Stimulated activated CD4-positive, alpha-beta T cell treated with anti-CD3 and anti-CD28 coated beads, Interleukin-12 subunit alpha, Interleukin-12 subunit beta, amount 100 ng/mL, for 48 hours (primary cell): Measurements from ENCODE around the gene ADCY4.
"Not testable (repeated sequence)": the region's sequence is repeated elsewhere in the genome, so short reads cannot be mapped to it uniquely, and the experiment has no call there.

Experiments used
- DNase-seq, 3 donors: peaks; one replicate each; pipeline ENCODE4 v3.0.0-alpha.2; 2020; ENCODE audit warnings: low read depth in 2 of 3, low spot score in 1 of 3

Gene ADCY4

DNA sequence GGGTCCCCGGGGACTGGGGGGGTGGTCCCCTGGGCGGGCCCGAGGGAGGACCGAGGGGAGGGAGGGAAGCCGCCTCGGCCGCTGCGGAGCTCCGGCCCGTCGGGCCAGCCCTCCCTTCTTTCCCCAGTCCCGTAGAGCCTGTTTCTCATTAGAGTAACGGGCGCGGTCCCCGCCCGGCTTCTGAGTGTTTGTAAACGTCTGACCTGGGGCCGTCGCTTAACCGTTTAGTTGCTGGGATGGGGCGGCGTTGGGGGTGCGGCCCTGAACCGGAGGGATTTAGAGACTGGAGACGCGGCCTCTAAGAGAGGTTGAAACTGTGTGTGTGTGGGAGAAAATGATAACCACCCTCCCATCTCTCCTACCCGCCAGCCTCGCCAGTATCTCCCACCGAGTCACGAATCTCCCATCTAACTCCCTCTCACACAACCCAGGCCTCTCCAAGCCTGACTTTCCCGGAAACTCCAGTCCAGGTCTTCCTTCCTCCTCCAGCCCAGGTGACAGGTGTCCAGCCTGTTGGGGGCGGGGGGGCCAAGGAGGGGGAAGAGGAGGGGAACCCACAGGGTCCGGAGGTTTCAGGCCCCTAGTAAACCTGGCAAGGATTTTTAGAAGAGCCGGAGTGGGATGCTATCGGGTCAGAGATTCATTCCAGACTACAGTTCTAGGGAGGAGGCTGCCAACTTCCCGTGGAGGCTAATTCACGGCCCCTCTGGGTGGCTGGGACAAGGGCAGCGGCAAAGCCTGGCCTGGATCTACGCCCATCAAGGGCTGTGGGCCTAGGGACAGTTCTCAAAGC is 32.0 kb upstream of the ADCY4 start:
- DNase-seq, result peak in 2 of 3 donors; percentile 8

DNA sequence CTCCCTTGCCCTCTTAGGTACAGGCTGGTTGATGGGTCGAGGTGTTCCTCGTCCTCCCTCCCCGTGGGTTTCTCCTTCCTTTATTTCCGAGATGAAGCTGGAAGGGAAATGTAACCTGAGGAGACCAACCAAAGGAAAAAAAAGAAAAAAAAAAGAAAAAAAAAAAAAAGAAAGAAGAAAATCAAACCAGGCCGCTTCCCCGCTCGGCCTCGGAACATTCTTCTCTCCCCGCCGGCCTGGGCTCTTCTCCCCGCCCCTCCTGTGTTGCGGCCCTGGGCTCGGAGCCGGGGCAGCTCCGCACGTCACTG is 31.5 kb upstream of the ADCY4 start:
- no peak for DNase-seq

DNA sequence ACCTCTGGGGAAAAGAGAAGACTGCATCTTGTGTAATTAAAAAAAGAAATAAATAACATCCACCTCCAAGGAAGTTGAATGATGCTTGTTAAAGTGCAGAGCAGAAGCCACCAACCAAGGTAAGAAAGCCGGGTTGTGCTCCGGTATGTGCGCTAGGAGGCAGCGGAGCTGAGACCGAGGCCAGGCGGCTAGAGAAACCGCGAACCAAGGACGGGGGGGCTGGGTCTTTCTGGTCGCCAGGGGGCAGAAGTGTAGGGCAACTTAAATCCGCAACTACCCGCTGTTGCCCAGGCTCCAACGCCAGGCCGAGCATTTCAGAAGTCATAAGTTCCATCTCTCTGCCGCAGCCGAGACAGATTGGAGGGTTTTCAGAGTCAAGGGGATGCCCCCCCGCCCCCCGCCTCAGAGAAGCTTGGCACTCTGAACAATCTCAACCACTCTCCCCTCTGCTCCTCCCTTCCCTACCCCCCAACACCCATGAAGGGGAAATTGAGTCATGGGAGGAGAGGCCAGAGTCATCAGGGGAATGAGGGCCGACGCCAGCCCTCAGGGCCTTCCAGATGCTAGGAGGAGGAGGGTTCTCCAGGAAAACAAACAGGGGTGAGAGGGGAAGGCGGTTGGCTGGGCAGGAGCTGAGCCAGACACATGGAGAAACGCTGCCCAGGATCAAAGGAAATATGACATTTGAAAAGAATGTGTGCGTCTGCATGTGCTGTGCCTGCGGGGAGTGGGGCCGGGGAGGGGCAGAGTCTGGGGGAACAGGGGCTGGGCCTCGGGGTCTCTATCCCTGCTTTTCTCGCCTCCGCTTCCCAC is 30.9 kb upstream of the ADCY4 start:
- DNase-seq, result peak; percentile 52 to 69 (median 56)

DNA sequence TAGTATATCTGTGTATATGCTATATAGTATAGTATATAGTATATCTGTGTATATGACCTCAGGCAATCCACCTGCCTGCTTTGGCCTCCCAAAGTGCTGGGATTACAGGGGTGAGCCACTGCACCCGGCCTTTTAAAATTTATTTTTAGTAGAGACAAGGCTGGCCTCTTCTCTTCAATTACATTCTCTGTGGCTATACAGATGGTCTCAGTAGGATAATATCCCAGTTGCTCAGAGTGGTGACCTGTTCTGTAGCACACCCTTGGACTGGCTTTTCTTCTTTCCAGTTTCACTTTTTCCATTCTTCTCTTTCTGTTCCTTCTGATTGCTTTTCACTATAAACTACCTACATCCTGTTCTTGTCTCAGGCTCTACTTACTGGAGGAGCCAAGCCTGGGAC is 30.0 kb upstream of the ADCY4 start:
- no peak for DNase-seq

DNA sequence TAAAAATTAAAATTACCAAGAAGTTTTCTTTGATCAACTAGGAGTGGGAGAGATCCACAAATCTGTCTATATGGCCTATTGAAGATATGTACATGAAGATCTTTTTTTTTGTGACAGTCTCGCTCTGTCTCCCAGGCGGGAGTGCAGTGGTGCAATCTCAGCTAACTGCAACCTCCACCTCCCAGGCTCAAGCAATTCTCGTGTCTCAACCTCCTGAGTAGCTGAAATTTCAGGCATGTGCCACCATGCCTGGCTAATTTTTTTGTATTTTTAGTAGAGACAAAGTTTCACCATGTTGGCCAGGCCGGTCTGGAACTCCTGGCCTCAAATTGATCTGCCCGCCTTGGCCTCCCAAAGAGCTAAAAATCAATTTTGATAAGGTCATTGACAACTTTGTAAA is 28.5 kb upstream of the ADCY4 start:
- no peak for DNase-seq

DNA sequence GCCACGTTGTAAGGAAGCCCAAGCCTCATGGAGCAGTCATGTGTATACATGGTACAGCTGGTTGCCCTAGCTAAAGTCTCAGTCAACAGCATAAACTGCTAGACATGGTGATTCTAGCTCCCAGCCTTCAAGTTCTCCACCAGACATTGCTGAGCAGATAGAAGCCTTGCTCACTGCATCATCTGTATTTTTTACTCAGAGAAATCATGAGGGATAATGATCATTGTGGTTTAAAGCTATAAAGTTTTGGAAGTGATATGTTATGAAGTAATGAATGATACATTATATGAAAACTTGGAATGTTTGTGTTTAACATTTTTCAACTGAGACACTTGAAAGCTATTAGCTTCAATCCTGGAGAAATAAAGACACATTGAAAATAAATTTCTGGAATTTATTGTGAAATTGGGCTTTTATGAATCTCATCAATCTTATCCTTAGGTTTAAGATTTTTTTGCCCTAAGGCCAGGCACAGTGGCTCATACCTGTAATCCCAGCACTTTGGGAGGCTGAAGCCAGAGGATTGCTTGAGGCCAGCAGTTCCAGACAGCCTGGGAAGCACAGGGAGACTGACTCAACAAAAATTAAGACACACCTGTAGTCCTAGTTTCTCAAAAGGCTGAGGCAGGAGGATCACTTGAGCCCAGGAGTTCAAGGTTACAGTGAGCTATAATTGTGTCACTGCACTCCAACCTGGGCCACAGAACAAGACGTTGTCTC is 27.5 kb upstream of the ADCY4 start:
- no peak for DNase-seq

DNA sequence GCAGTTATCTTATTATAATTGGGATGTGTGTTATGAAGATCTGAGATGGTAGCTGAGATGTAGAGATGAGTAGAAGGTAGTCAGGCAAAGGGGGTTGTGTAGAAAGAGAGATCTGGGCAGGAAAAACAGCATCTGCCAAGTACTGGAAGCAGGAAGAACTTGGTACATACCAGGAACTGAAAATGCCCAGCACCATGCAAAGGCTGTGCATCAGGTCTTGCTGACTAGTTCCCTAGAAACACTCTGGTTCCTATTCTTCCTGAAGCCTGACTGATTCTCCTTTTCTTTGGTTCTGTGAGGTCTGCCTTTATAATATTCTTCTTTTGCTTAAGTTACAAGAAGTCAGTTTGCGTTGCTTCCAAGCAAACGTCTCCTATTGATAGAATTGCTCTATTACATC is 26.5 kb upstream of the ADCY4 start:
- no peak for DNase-seq

DNA sequence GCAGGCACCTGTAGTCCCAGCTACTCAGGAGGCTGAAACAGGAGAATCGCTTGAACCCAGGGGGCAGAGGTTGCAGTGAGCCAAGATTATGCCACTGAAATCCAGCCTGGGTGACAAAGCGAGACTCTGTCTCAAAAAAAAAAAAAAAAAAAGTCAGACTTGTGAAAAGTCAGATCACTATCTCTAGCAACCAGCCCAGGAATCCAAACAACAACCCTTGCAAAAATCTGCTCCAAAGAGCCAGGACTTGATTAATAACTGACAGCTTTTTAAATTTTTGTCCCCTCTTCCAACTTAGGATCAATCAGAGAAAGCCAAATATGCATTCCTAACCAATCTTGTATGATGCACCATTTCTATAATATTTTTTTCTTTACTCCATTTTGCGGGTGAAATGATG is 25.4 kb upstream of the ADCY4 start:
- DNase-seq, result no peak

DNA sequence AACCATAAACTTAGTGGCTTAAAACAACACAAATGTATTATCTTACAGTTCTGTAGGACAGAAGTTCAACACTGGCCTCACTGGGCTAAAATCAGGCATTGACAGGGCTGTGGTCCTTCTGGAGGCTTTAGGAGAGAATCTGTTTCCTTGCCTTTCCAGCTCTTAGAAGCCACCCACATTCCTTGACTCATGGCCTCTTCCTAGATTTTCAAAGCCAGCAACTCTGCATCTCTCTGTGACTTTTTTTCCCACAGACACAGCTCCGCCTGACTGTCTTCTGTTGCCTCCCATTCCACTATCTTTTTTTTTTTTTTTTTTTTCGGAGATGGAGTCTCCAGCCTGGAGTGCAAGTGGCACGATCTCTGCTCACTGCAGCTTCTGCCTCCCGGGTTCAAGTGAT is 21.3 kb upstream of the ADCY4 start:
- no peak for DNase-seq

DNA sequence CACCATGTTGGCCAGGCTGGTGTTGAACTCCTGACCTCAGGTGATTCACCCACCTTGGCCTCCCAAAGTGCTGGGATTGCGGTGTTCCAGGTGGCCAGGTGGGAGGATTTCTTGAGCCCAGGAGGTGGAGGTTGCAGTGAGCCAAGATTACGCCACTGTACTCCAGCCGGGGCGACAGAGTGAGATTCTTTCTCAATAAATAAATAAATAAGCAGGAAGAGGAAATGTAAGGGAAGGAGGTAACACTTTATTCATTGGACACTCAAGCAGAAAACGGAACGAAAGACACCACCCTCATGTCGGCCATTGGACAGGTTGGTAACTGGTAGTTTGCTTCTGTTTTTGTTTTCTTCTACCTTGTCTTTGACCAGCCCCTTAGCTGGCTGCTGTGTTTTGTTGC is 20.1 kb upstream of the ADCY4 start:
- DNase-seq, result no peak

DNA sequence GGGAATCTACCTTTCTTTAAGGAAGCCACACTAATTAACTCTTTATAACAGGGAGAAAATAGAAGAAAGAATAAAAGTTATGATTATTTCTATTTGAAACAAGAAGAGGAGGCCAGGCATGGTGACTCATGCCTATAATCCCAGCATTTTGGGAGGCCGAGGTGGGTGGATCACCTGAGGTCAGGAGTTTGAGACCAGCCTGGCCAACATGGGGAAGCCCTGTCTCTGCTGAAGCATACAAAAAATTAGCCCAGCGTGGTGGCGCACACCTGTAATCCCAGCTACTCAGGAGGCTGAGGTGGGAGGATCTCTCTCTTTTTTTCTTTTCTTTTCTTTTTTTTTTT is 19.6 kb upstream of the ADCY4 start:
- not testable (repeated sequence) for DNase-seq

DNA sequence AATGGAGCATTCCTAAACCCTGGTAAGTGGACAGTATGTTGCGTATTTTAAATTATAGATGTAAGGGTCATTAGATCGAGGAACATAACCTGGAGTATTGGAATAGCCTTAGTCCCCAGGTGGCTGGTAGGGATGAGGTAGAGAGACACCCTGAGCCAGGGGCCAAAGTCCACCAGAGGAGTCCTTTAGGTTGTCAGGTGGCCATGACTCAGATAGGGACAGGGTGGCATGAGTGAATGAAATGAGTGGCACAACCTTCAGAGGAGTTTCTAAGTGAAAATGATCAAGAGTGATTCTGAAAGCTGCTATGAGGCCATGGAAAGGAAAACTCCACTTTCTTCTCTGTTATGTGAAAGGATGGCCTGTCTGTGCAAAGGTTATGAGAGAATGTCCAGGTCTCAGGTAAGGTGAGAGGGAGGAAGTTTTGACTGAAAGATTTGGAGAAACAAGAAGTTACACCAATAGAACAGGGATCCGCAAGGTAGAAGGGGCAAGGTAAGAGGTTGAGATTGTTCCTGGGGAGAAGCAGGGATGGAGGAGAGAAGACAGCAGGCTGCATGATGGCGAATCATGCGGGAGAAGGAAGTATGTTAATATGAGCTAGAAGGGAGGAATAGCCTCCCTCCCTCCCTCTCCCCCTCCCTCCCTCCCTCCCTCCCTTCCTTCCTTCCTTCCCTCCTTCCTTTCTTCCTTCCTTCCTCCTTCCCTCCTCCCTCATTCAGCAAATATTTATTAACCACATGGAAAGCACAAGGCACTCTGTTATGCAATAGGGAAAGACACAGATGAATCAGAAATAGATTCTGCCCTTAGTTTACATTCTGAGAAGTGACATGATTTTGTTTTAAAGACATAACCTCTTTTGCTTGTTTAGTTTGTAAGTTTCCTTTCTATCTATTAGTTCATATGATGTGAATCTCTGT is 18.9 kb upstream of the ADCY4 start:
- no peak for DNase-seq

DNA sequence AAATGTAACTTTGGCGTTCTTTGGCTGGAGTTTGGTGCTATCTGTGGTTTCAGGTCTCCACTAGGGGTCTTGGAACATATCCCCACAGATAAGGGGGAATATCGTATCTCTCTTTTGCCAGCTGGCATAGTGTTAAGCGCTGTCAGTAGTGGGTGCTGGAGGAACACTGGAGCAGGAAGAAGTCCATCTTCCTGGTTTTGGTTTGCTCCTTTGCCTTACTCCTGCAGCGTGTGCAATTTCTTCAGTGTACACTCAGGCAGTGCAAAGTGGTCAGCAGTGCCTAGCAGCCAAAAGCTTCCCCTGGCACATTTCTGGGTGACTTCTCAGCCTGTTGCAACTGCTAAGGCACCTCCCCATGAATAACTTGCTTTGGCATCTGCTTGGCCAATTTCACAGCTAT is 16.6 kb upstream of the ADCY4 start:
- DNase-seq, result no peak

DNA sequence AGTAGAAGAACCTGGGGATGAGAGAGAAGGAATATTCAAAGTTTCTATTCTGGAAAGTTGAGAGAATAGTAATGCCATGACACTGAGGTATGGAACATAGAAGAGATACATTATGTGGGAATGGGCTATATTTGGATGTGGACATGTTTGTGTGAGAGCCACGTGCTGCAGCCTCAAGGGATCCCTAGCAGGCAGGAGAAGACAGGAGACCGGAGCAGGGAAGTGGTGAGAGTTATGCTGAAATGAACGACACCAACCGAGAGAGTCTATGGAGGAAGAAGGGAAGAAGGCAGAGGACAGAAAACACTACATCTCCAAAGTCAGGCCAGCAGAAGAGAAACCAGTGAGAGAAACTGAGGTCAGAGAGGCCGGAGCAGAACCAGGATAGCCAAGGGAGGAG is 14.9 kb upstream of the ADCY4 start:
- DNase-seq, result no peak

DNA sequence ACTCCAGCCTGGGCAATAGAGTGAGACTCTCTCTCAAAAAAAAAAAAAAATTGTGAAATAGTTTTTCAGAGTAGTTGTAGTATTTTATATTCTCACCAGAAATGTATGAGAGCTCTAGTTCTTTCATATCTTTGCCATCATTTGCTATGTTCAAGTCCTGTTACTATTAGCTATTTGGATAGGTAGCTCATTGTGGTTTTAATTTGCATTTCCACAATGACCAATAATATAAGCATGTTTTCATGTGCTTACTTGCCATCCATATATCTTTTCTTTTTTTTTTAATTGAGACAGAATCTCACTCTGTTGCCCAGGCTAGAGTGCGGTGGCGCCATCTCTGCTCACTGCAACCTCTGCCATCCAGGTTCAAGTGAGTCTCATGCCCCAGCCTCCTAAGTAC is 13.3 kb upstream of the ADCY4 start:
- DNase-seq, result no peak

DNA sequence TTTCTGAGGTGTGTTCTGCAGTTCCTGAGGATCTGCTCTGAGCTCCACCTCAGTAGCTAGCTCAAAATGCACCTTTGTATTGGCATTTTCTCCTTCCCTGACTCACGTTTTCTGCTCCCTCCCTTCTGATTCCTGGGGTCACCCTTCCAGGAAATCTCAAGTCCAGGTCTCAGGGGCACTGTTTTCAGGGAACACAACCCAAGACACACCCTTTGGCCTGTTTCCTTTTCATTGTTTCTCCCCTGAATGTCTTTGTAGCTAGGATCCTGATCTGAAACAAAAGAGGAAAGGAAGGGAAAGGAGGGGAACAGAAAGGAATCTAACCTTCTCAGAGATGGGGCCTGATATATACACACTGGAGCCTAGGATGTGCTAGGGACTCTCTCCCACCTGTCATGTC is 12.3 kb upstream of the ADCY4 start:
- no peak for DNase-seq

DNA sequence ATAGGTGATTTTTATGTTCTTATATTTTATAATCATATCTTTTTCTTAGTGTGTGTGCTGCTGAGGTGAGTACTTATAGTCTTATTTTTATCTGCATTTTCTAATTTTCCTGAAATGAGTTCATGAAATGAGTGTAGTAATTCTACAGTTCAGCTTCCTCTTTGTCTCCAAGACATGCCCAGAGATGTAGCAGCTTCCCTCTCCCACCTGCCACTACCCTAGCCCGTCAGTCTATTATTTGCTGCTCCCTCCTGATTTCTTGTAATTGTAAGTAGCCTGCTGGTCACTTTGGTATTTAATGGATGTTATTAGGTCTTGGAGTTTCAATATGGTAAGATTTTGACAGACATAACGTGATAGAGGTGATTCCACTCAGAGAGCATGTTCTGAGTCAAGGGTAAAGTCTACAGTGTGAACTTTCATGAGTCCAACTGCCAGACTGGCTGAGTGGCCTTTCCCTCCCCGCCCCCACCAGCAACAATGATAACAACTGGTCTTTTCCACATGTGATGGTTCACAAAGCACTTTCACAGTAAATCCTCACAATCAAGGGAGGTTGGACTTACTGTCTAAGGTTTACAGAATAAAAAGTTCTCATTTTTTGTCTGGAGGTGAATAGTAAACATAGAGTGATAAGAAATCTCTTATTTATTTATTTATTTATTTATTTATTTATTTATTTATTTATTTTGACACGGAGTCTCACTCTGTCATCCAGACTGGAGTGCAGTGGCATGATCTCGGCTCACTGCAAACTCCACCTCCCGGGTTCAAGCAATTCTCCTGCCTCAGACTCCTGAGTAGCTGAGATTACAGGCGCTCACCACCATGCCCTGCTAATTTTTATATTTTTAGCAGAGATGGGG is 9.2 kb upstream of the ADCY4 start:
- no peak for DNase-seq

DNA sequence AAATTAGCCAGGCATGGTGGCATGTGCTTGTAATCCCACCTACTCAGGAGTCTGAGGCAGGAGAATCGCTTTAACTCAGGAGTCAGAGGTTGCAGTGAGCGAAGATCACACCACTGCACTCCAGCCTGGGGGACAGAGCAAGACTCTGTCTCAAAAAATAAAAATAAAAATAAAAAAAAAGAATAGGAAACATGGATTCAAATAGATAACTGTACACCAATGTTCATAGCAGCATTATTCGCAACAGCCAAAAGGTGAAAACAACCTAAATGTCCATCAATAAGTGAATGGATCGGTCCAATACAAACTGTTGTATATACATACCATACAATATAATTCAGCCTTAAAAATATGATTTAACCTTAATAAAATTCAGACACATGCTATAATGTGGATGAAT is 8.0 kb upstream of the ADCY4 start:
- DNase-seq, result no peak

DNA sequence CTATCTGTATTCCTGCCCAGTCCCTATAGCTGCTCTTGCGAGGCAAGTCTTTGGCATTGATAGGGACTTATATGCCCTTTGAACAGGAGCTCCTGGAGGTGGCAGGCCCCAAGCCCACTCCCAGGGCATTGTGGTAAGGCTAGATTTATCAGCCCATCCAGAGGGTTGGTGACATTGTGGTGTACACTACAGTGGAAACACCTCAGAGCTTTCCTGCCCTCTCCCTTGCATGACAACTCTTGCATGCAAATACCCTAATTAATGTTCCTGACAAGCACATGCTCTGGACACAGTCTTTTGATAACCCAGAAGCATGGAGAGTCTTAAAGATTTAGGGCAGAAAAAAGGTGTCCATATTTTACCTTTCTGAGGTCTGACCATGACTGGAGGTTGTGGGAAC is 5.7 kb upstream of the ADCY4 start:
- no peak for DNase-seq
